Epithelial cell of esophagus (primary cell): ENCODE data around the gene MEGF9.

Source experiments
- DNase-seq: peaks from one replicate; pipeline ENCODE4 v3.0.0; 2010; ENCODE audit warnings: low read depth
- H3K4me3 ChIP-seq: 2 replicates; pipeline ENCODE4 v1.5.1; 2011; ENCODE audit warnings: mild to moderate bottlenecking, low read length, control low read depth
- CTCF ChIP-seq: IDR thresholded peaks from 2 replicates; pipeline ENCODE4 v1.5.1; 2011; ENCODE audit warnings: low read depth, mild to moderate bottlenecking, low read length, control low read depth, inconsistent platforms; ENCODE audit not compliant: insufficient read depth; ENCODE audit errors: missing control alignments

Gene MEGF9

GRCh38 chr9:120730654-120731514 lies 16.6 kb upstream of the MEGF9 start:
- TF ChIP-seq CTCF = no peak
- DNase-seq = peak; percentile 81

GRCh38 chr9:120729791-120730241 lies 15.5 kb upstream of the MEGF9 start:
- H3K4me3 ChIP-seq = no peak overlapping the region
- no peak for TF ChIP-seq CTCF
- peak; percentile 7 for DNase-seq

More at GRCh38 chr9:120730654-120731514, 16.6 kb upstream of the MEGF9 start:
- no peak overlapping the region for H3K4me3 ChIP-seq

DNA sequence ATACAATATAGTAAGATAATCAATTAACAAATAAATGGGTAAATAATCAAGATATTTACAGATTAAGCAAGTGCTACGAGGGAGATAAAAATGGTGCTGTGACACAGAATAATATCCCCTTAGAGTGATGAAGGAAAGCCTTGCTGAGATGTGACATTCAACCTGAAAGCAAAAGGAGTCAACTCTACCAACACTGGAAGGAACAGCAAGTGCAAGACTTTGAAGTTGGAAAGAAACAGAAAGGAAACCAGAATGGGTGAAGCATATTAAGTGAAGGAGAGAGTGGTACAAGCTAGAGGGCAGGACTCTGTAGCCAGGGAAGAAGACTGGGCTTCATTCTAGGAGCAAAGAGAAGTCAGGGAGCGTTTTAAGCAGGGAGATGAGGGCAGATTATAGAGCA lies 12.2 kb upstream of the MEGF9 start:
- H3K4me3 ChIP-seq = no peak overlapping the region
- TF ChIP-seq CTCF = no peak
- DNase-seq = no peak

DNA sequence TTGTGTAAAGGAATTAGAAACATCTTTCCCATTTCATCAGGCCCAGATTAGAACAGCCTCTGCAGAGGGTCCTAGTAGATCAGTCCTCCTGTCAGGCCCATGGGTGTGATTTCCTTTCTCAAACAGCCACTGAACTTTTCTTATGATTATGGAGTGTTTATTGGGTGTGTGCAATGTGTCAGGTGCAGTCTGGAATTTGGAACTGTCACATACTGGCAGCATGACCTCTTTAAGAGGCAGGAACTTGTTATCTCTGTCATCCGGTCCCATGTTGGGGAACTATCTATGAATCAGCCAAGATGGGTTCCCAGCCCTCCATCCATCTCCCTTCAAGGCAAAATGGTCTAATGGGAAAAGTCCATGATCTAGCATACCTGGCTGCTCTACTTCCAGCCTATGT lies 11.6 kb upstream of the MEGF9 start:
- DNase-seq = no peak
- no peak overlapping the region for H3K4me3 ChIP-seq
- TF ChIP-seq CTCF = no peak

GRCh38 chr9:120724757-120725400 lies 10.6 kb upstream of the MEGF9 start:
- no peak overlapping the region for H3K4me3 ChIP-seq
- DNase-seq = no peak
- TF ChIP-seq CTCF = no peak

GRCh38 chr9:120723565-120723964 lies 9.3 kb upstream of the MEGF9 start:
- H3K4me3 ChIP-seq = no peak overlapping the region
- no peak for TF ChIP-seq CTCF
- no peak for DNase-seq

- H3K4me3 ChIP-seq = no peak overlapping the region
- no peak for DNase-seq
- TF ChIP-seq CTCF = no peak
Observed at GRCh38 chr9:120720404-120720803, 6.1 kb upstream of the MEGF9 start.
